ENCODE measurements around the gene ZNF613.

Gene ZNF613

DNA sequence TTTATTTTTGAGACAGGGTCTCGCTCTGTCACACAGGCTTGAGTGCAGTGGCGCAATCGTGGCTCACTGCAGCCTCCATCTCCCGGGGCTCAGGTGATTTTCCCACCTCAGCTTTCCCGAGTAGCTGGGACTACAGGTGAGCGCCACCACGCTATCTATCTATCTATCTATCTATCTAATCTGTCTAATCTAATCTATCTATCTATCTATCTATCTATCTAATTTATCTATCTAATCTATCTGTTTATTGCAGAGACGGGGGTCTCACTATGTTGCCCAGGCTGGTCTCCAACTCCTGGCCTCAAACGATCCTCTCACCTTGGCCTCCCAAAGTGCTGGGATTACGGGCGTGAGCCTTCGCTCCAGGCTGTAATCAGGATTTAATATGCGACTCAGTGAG, 587 bp downstream of the ZNF613 start:
- TF ChIP-seq, protein P1, sequence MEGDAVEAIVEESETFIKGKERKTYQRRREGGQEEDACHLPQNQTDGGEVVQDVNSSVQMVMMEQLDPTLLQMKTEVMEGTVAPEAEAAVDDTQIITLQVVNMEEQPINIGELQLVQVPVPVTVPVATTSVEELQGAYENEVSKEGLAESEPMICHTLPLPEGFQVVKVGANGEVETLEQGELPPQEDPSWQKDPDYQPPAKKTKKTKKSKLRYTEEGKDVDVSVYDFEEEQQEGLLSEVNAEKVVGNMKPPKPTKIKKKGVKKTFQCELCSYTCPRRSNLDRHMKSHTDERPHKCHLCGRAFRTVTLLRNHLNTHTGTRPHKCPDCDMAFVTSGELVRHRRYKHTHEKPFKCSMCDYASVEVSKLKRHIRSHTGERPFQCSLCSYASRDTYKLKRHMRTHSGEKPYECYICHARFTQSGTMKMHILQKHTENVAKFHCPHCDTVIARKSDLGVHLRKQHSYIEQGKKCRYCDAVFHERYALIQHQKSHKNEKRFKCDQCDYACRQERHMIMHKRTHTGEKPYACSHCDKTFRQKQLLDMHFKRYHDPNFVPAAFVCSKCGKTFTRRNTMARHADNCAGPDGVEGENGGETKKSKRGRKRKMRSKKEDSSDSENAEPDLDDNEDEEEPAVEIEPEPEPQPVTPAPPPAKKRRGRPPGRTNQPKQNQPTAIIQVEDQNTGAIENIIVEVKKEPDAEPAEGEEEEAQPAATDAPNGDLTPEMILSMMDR (conservative IDR thresholded peaks at IDR 0.05; ENCODE audit: low read depth, low read length) = no peak

DNA sequence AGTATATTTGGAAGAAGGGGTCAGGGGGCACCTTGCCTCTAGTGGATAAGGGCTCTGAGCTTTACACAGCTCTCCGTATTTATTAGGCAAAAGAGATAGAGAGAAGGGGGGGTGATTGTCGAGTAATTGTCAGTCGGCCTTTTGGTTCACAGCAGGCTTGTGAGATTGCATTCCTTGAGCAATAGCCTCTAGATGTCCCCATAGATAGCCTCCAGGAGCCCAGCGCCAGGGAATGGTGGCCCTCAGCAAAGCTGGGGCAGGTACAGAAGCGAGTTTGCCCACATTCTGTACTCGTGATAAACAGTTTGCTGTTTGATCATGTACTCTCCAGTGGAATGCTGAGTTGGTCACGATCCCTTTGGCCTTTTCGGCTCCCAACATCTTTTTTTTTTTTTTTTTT, 4.6 kb downstream of the ZNF613 start:
- TF ChIP-seq, protein P1 (conservative IDR thresholded peaks at IDR 0.05; ENCODE audit: low read depth, low read length) = no peak
- no peak overlapping the region for H3K9ac ChIP-seq
- no peak overlapping the region for H3K4me3 ChIP-seq (IDR thresholded peaks at IDR 0.05; ENCODE audit: insufficient read depth, low read depth, low read length)
- no peaks in the 10 kb centered on the region for H3K27me3 ChIP-seq (ENCODE audit: insufficient read depth, low read depth)
- no peaks in the 10 kb centered on the region for H3K4me1 ChIP-seq (ENCODE audit: low read depth, poor library complexity, severe bottlenecking)
- no peaks in the 10 kb centered on the region; the same call in 1 of the 2 replicates for H3K36me3 ChIP-seq (ENCODE audit: insufficient read depth)
- no peak overlapping the region for H2AFZ ChIP-seq (ENCODE audit: low read depth)
- H3K79me2 ChIP-seq (ENCODE audit: insufficient read depth, low read depth) = no peaks in the 10 kb centered on the region
- H3K27ac ChIP-seq = no peak overlapping the region
- no peak overlapping the region for H3K4me2 ChIP-seq
- no peaks in the 10 kb centered on the region for H4K20me1 ChIP-seq (ENCODE audit: insufficient read depth)

More for the DNA sequence above, 587 bp downstream of the ZNF613 start:
- Histone ChIP-seq H3K79me2 (ENCODE audit: insufficient read depth, low read depth) (no peaks in the 10 kb centered on the region), H4K20me1 (ENCODE audit: insufficient read depth) (no peaks in the 10 kb centered on the region), H3K4me2 (no peak overlapping the region), H3K4me3 (IDR thresholded peaks at IDR 0.05; ENCODE audit: insufficient read depth, low read depth, low read length) (no peak overlapping the region), H3K27ac (no peak overlapping the region), H3K9ac (no peak overlapping the region; the same call in 1 of the 2 replicates), H3K27me3 (ENCODE audit: insufficient read depth, low read depth) (no peaks in the 10 kb centered on the region), H3K36me3 (ENCODE audit: insufficient read depth) (no peaks in the 10 kb centered on the region; the same call in 1 of the 2 replicates), H3K4me1 (ENCODE audit: low read depth, poor library complexity, severe bottlenecking) (no peaks in the 10 kb centered on the region), H2AFZ (ENCODE audit: low read depth) (no peak overlapping the region)

- Histone ChIP-seq H2AFZ (ENCODE audit: low read depth) (no peak overlapping the region), H3K4me2 (no peak overlapping the region), H3K4me3 (IDR thresholded peaks at IDR 0.05; ENCODE audit: insufficient read depth, low read depth, low read length) (no peak overlapping the region), H3K9ac (no peak overlapping the region), H3K27ac (no peak overlapping the region), H3K4me1 (ENCODE audit: low read depth, poor library complexity, severe bottlenecking) (no peaks in the 10 kb centered on the region), H3K27me3 (ENCODE audit: insufficient read depth, low read depth) (no peaks in the 10 kb centered on the region), H3K79me2 (ENCODE audit: insufficient read depth, low read depth) (no peaks in the 10 kb centered on the region), H3K36me3 (ENCODE audit: insufficient read depth) (no peaks in the 10 kb centered on the region), H4K20me1 (ENCODE audit: insufficient read depth) (no peaks in the 10 kb centered on the region)
- TF ChIP-seq, protein P1 (conservative IDR thresholded peaks at IDR 0.05; ENCODE audit: low read depth, low read length) = no peak
Measured at GRCh38 chr19:51938936-51939335, 11.7 kb downstream of the ZNF613 start.

GRCh38 chr19:51944798-51945552, 17.7 kb downstream of the ZNF613 start:
- no peaks in the 10 kb centered on the region for H3K79me2 ChIP-seq (ENCODE audit: insufficient read depth, low read depth)
- H3K27ac ChIP-seq = no peak overlapping the region
- H2AFZ ChIP-seq (ENCODE audit: low read depth) = no peak overlapping the region
- no peaks in the 10 kb centered on the region for H4K20me1 ChIP-seq (ENCODE audit: insufficient read depth)
- H3K27me3 ChIP-seq (ENCODE audit: insufficient read depth, low read depth) = no peaks in the 10 kb centered on the region
- H3K4me2 ChIP-seq = no peak overlapping the region
- no peaks in the 10 kb centered on the region for H3K36me3 ChIP-seq (ENCODE audit: insufficient read depth)
- H3K4me1 ChIP-seq (ENCODE audit: low read depth, poor library complexity, severe bottlenecking) = no peaks in the 10 kb centered on the region
- no peak overlapping the region for H3K4me3 ChIP-seq (IDR thresholded peaks at IDR 0.05; ENCODE audit: insufficient read depth, low read depth, low read length)
- TF ChIP-seq, protein P1 (conservative IDR thresholded peaks at IDR 0.05; ENCODE audit: low read depth, low read length) = no peak
- no peak overlapping the region for H3K9ac ChIP-seq

Data from KMS-11 (cell line).